Prostate gland (tissue), 2 donors: ENCODE results near the gene ADAM11. TPM values are rescaled to one million over a fixed set of nuclear protein-coding genes. Genes with fewer than 3 reads are reported as not detected.
"Not testable (repeated sequence)": the region's sequence is repeated elsewhere in the genome, so short reads cannot be mapped to it uniquely, and the experiment has no call there.

Experiments
- DNase-seq: peaks from one replicate; pipeline ENCODE4 v3.0.0-alpha.2; 2019; ENCODE audit warnings: low spot score
- H3K27ac ChIP-seq, 2 donors: fragments of 200-600 bp; sonication (generic); 2 replicates each; pipeline ENCODE4 v1.5.1; 2017 to 2019
- H3K27me3 ChIP-seq: fragments of 200-600 bp; sonication (generic); replicated peaks from 2 replicates; pipeline ENCODE4 v1.5.1; 2019; ENCODE audit not compliant: insufficient read depth
- H3K36me3 ChIP-seq, 2 donors: fragments of 200-600 bp; sonication (generic); 1 replicate in 1 of 2; 2 replicates in 1 of 2; pipeline versions ENCODE4 v1.5.1 to v1.8.1; 2017 to 2019
- H3K4me1 ChIP-seq: fragments of 200-600 bp; sonication (generic); replicated peaks from 2 replicates; pipeline ENCODE4 v1.5.1; 2019
- H3K4me3 ChIP-seq, 2 donors: fragments of 200-600 bp; sonication (generic); 2 replicates each; pipeline ENCODE4 v1.5.1; 2017 to 2019
- H3K9me3 ChIP-seq: fragments of 200-600 bp; sonication (generic); 2 replicates; pipeline ENCODE4 v1.5.1; 2017
- CTCF ChIP-seq, 4 experiments: fragments of 200-600 bp in 2 of 4; fragments of 450-650 bp in 2 of 4; sonication (generic) in 2 of 4; IDR thresholded peaks; 1 replicate in 3 of 4; 2 replicates in 1 of 4; pipeline ENCODE4 v1.5.1; 2016 to 2019; ENCODE audit warnings: antibody characterized with exemption in 4 of 4, mild to moderate bottlenecking in 2 of 4, moderate library complexity in 2 of 4
- POLR2A ChIP-seq: fragments of 450-650 bp; IDR thresholded peaks from one replicate; pipeline ENCODE4 v1.6.1; 2016; ENCODE audit warnings: antibody characterized with exemption, mild to moderate bottlenecking
- POLR2AphosphoS5 ChIP-seq: sonication (generic); formaldehyde crosslinking; IDR thresholded peaks from one replicate; pipeline ENCODE4 v1.6.1; 2017; ENCODE audit warnings: antibody characterized with exemption
- WGBS: methylation state at CpG from one replicate; pipeline ENCODE4 v1.1.5; 2018; 5-methylcytosine and 5-hydroxymethylcytosine counted together
- intact Hi-C: fragments of 100-400 bp; cut with DNase I; formaldehyde crosslinking; loops from one replicate; pipeline ENCODE4 v1.14.2; 2022
- total RNA-seq, 2 donors: library from RNA; depleted of rRNA; stranded (reverse); fragments of >200 nt; gene quantifications; one replicate each; pipeline ENCODE4 v1.1.0, GENCODE V29; 2016

The ADAM11 gene
- total RNA-seq, 2 donors from 2014 or later = 0.64 to 3.5 TPM

GRCh38 chr17:44808156-44808555 lies 49.4 kb downstream of the ADAM11 start:
- no peak for DNase-seq
- TF ChIP-seq CTCF (IDR thresholded peaks at IDR 0.05) = no peak
- Histone ChIP-seq H3K9me3 (no peaks in the 10 kb centered on the region), H3K27me3 (no peaks in the 10 kb centered on the region), H3K27ac (no peak overlapping the region), H3K4me1 (no peaks in the 10 kb centered on the region), H3K36me3 (no peaks in the 10 kb centered on the region), H3K4me3 (no peak overlapping the region)
- intact Hi-C loops = no loop called here
- 77% methylated on average over 4 of the region's 4 CpGs for WGBS

GRCh38 chr17:44808656-44809388 lies 50.0 kb downstream of the ADAM11 start:
- intact Hi-C loops, DNase-seq, H3K4me1 ChIP-seq: not testable (repeated sequence)

GRCh38 chr17:44812263-44812662 lies 53.5 kb downstream of the ADAM11 start:
- no peaks in the 10 kb centered on the region for H3K36me3 ChIP-seq
- no peak overlapping the region for H3K4me3 ChIP-seq
- H3K27ac ChIP-seq = no peak overlapping the region
- H3K9me3 ChIP-seq = no peaks in the 10 kb centered on the region
- H3K27me3 ChIP-seq = no peaks in the 10 kb centered on the region
- no peak for DNase-seq
- H3K4me1 ChIP-seq = no peaks in the 10 kb centered on the region
- intact Hi-C loops = no loop called here
- TF ChIP-seq POLR2A (no peak), CTCF (IDR thresholded peaks at IDR 0.05) (no peak), POLR2AphosphoS5 (no peak)
- WGBS = 69% methylated on average over 4 of the region's 4 CpGs

More at GRCh38 chr17:44808656-44809388, 50.0 kb downstream of the ADAM11 start:
- 91% methylated on average over 9 of the region's 9 CpGs for WGBS
- not testable (repeated sequence) for H3K27me3 ChIP-seq, H3K4me3 ChIP-seq, H3K9me3 ChIP-seq, H3K36me3 ChIP-seq, H3K27ac ChIP-seq

GRCh38 chr17:44818508-44818907 lies 59.7 kb downstream of the ADAM11 start:
- intact Hi-C loops, H3K27ac ChIP-seq, H3K27me3 ChIP-seq, H3K9me3 ChIP-seq, H3K4me1 ChIP-seq, H3K36me3 ChIP-seq, H3K4me3 ChIP-seq, DNase-seq: not testable (repeated sequence)
- WGBS = 93% methylated on average over 6 of the region's 6 CpGs

- Histone ChIP-seq H3K4me1 (no peaks in the 10 kb centered on the region), H3K9me3 (no peaks in the 10 kb centered on the region), H3K36me3 (no peaks in the 10 kb centered on the region), H3K27me3 (no peaks in the 10 kb centered on the region), H3K27ac (no peak overlapping the region), H3K4me3 (no peak overlapping the region)
- DNase-seq = no peak
- TF ChIP-seq CTCF (IDR thresholded peaks at IDR 0.05) = no peak
- no peak for TF ChIP-seq POLR2A
- TF ChIP-seq POLR2AphosphoS5 = no peak
- intact Hi-C loops = no loop called here
- 33% methylated on average over 7 of the region's 7 CpGs for WGBS
Observed at GRCh38 chr17:44820631-44821212, 61.9 kb downstream of the ADAM11 start.

- 96% methylated on average over 9 of the region's 9 CpGs for WGBS
- intact Hi-C loops = loop anchor here (5.0 kb wide), 2 partner anchors 38 to 42 kb away; no protein-coding TSS in a partner anchor
- H3K27me3 ChIP-seq = peaks cover 12% of the 10 kb centered on the region
- not testable (repeated sequence) for H3K9me3 ChIP-seq, H3K36me3 ChIP-seq, H3K27ac ChIP-seq, H3K4me3 ChIP-seq, H3K4me1 ChIP-seq, DNase-seq
Observed at GRCh38 chr17:44825236-44825635, 66.4 kb downstream of the ADAM11 start.
